Measurements from ENCODE around the gene NOMO2. TPM values are rescaled to one million over a fixed set of nuclear protein-coding genes. Genes with fewer than 3 reads are reported as not detected.

Gene NOMO2
- total RNA-seq = 239 and 242 TPM in 2 replicates

GRCh38 chr16:18561727-18562314 lies at the start of gene NOMO2:
TSS of gene NOMO2 (minus strand) at chr16:18562097. CDS start at chr16:18562040, 57 bp downstream.

Other genes starting within 250 kb of the NOMO2 start
- gene NPIPA8, start 225.4 kb downstream of the NOMO2 start, total RNA-seq = 0.40 TPM in 1 of 2 replicates, not detected in the other
- 1,508 and 1,598 TPM in 2 replicates for gene RPS15A, start 228.2 kb upstream of the NOMO2 start, total RNA-seq
- gene ARL6IP1, start 239.5 kb upstream of the NOMO2 start, total RNA-seq = 325 and 390 TPM in 2 replicates